GM12878 (cell line): ENCODE data around the gene AMOTL1. TPM values are rescaled to one million over a fixed set of nuclear protein-coding genes. Genes with fewer than 3 reads are reported as not detected.

Experiments used
- ATAC-seq: fragments of 200-7000 bp; cut with Tn5 transposase; 3 replicates; pipeline ENCODE4 v1.9.1; 2020; ENCODE audit warnings: mild to moderate bottlenecking, moderate library complexity
- BruUV-seq: library from RNA; stranded (reverse); fragments of 400-500 nt; replicated peaks from 2 replicates; lab custom pipeline; 2021; lab: Mats Ljungman, UMichigan
- CTCF ChIA-PET: fragments of 300-600 bp; sonication (Branson Sonifier 250); formaldehyde crosslinking; extraction: SDS; loops from one replicate; lab custom pipeline; 2021; ENCODE audit warnings: inconsistent platforms; lab: Yijun Ruan, JAX
- POLR2A ChIA-PET: fragments of 350-600 bp; formaldehyde crosslinking; extraction: SDS; loops from one replicate; lab custom pipeline; 2021; ENCODE audit warnings: inconsistent platforms; lab: Charles Lee
- RAD21 ChIA-PET: fragments of 300-600 bp; sonication (Branson Sonifier 250); formaldehyde crosslinking; loops from one replicate; lab custom pipeline; 2023; ENCODE audit warnings: antibody characterized with exemption; ENCODE audit not compliant: unreplicated experiment; lab: Charles Lee
- SMC1A ChIA-PET: fragments of 300-600 bp; sonication (Branson Sonifier 250); formaldehyde crosslinking; loops from one replicate; lab custom pipeline; 2023; ENCODE audit not compliant: unreplicated experiment, uncharacterized antibody; lab: Charles Lee
- DNase-seq: peaks from one replicate; pipeline ENCODE4 v3.0.0-alpha.2; 2011; ENCODE audit warnings: low read depth, low spot score
- FAIRE-seq: peaks from 3 replicates; lab custom pipeline; 2011; peaks lifted over from hg19 to GRCh38; lab: Jason Lieb, UNC
- H2AFZ ChIP-seq: 2 replicates; pipeline ENCODE4 v1.6.0; 2011; ENCODE audit warnings: low read depth, low read length, control low read depth; ENCODE audit not compliant: control insufficient read depth
- H3K27ac ChIP-seq: 2 replicates; pipeline ENCODE4 v1.5.1; 2011; ENCODE audit warnings: control low read depth; ENCODE audit not compliant: control insufficient read depth, insufficient read depth
- H3K27me3 ChIP-seq, 2 experiments: replicated peaks in 1 of 2; 2 replicates each; pipeline versions ENCODE4 v1.6.0 to v1.6.1; 2011; ENCODE audit warnings: low read length in 1 of 2; ENCODE audit not compliant: control insufficient read depth in 2 of 2, insufficient read depth in 2 of 2
- H3K36me3 ChIP-seq, 2 experiments: 2 replicates each; pipeline ENCODE4 v1.5.1; 2011; ENCODE audit warnings: low read length in 1 of 2; ENCODE audit not compliant: control insufficient read depth in 2 of 2, insufficient read depth in 2 of 2
- H3K4me1 ChIP-seq: 2 replicates; pipeline ENCODE4 v1.6.1; 2011; ENCODE audit warnings: mild to moderate bottlenecking, low read length, moderate library complexity, mixed read lengths; ENCODE audit not compliant: control insufficient read depth, insufficient read depth
- H3K4me2 ChIP-seq: 2 replicates; pipeline ENCODE4 v1.6.0; 2011; ENCODE audit warnings: control low read depth; ENCODE audit not compliant: control insufficient read depth, insufficient read depth
- H3K4me3 ChIP-seq: fragments of 200-600 bp; sonication (generic); 2 replicates; pipeline ENCODE4 v1.5.1; 2016
- H3K79me2 ChIP-seq: 2 replicates; pipeline ENCODE4 v1.6.0; 2011; ENCODE audit warnings: low read length; ENCODE audit not compliant: control insufficient read depth, insufficient read depth
- H3K9ac ChIP-seq: 2 replicates; pipeline ENCODE4 v1.8.0; 2011; ENCODE audit warnings: low read length, control low read depth, mixed read lengths; ENCODE audit not compliant: control insufficient read depth, insufficient read depth
- H3K9me3 ChIP-seq: replicated peaks from 3 replicates; pipeline ENCODE4 v1.5.1; 2011; ENCODE audit warnings: mild to moderate bottlenecking, low read length; ENCODE audit not compliant: control insufficient read depth, insufficient read depth
- H4K20me1 ChIP-seq: 2 replicates; pipeline ENCODE4 v1.6.0; 2011; ENCODE audit not compliant: control insufficient read depth, insufficient read depth
- ASH2L ChIP-seq: fragments of 300-600, 200-600 bp; sonication (generic); IDR thresholded peaks from 2 replicates; pipeline ENCODE4 v1.6.1; 2017; ENCODE audit warnings: low read depth, mild to moderate bottlenecking, borderline replicate concordance
- CBX3 ChIP-seq: fragments of 200-600 bp; sonication (generic); IDR thresholded peaks from 2 replicates; pipeline ENCODE4 v1.6.1; 2016; ENCODE audit warnings: low read depth, borderline replicate concordance
- CHD4 ChIP-seq: fragments of 200-600 bp; sonication (generic); IDR thresholded peaks from 2 replicates; pipeline ENCODE4 v1.6.1; 2016; ENCODE audit warnings: mild to moderate bottlenecking
- FOXM1 ChIP-seq: IDR thresholded peaks from 2 replicates; pipeline ENCODE4 v1.6.1; 2012; ENCODE audit warnings: low read depth, mild to moderate bottlenecking, inconsistent platforms, low read length, moderate library complexity
- IRF3 ChIP-seq: fragments of 450-650 bp; IDR thresholded peaks from 2 replicates; pipeline ENCODE4 v1.6.1; 2014; ENCODE audit warnings: mild to moderate bottlenecking
- KLF5 ChIP-seq: fragments of 450-650 bp; IDR thresholded peaks from 2 replicates; pipeline ENCODE4 v1.6.1; 2014; ENCODE audit warnings: mild to moderate bottlenecking; ENCODE audit not compliant: partially characterized antibody
- PML ChIP-seq: IDR thresholded peaks from 2 replicates; pipeline ENCODE4 v1.6.1; 2012; ENCODE audit warnings: low read length, inconsistent platforms
- POLR2AphosphoS5 ChIP-seq: IDR thresholded peaks from 2 replicates; pipeline ENCODE4 v1.6.1; 2011; ENCODE audit warnings: mild to moderate bottlenecking, low read length, inconsistent platforms
- RELB ChIP-seq: fragments of 450-650 bp; IDR thresholded peaks from 2 replicates; pipeline ENCODE4 v1.6.1; 2017; ENCODE audit warnings: low read depth, mild to moderate bottlenecking, moderate library complexity
- TCF7 ChIP-seq: IDR thresholded peaks from 2 replicates; pipeline ENCODE4 v1.6.1; 2014; ENCODE audit warnings: antibody characterized with exemption, borderline replicate concordance
- ZNF207 ChIP-seq: fragments of 450-650 bp; IDR thresholded peaks from 2 replicates; pipeline ENCODE4 v1.6.1; 2014; ENCODE audit warnings: antibody characterized with exemption, mild to moderate bottlenecking, borderline replicate concordance
- WGBS: methylation state at CpG from one replicate; pipeline ENCODE4 v1.1.6; 2016; ENCODE audit warnings: low lambda C conversion rate; ENCODE audit not compliant: insufficient replicate concordance, insufficient coverage; ENCODE audit errors: missing lambda C conversion rate; 5-methylcytosine and 5-hydroxymethylcytosine counted together
- in situ Hi-C: fragments of 300-500 bp; cut with MboI; formaldehyde crosslinking; loops from 9 replicates; pipeline ENCODE4 v1.14.3; 2018; ENCODE audit warnings: mixed read lengths
- intact Hi-C: fragments of 100-400 bp; cut with micrococcal nuclease; formaldehyde crosslinking; loops from one replicate; pipeline ENCODE4 v1.14.2; 2022; ENCODE audit not compliant: unreplicated experiment
- polyA plus RNA-seq, 11 experiments: library from polyadenylated mRNA; depleted of rRNA in 4 of 11; unstranded in 6 of 11; stranded (reverse) in 5 of 11; fragments of >200 nt; fragmentation: Nextera tagmentation in 4 of 11; fragmentation: Illumina TruSeq in 1 of 11; extraction: Ambion mirVana in 4 of 11; extraction: Trizol in 1 of 11; gene quantifications; 1 replicate in 1 of 11; 2 replicates in 10 of 11; pipeline versions ENCODE4 v1.2.1 to v1.2.3, GENCODE V29; 2011 to 2016; ENCODE audit warnings: inconsistent platforms in 2 of 11, missing spikeins in 2 of 11, low read depth in 1 of 11
- total RNA-seq, 4 experiments: library from RNA; depleted of rRNA in 3 of 4; stranded (reverse); fragments of >200 nt in 3 of 4; fragmentation: Illumina TruSeq in 1 of 4; extraction: Trizol in 1 of 4; gene quantifications; 2 replicates each; pipeline versions ENCODE4 v1.2.1 to v1.2.3, GENCODE V29; 2013 to 2021
- TF ChIP-seq, protein P1 (sequence below): IDR thresholded peaks from 2 replicates; pipeline ENCODE4 v1.6.1; 2012; ENCODE audit warnings: low read depth, low read length, improper control_type of control experiment

AMOTL1 gene
- total and polyA plus RNA-seq, 10 of the 15 experiments (the other 5 are each of a cell fraction or from before 2014, with no cell fraction given): under 0.01 to 0.41 (median 0.01) TPM; not detected in 7

- no TSS peak for BruUV-seq
- H3K9ac ChIP-seq: no peak overlapping the region
- 32% methylated on average over 8 of the region's 8 CpGs for WGBS
- H3K27me3 ChIP-seq: peaks cover 13 to 16% of the 10 kb centered on the region in 2 experiments
- FAIRE-seq (no peak), ATAC-seq (no peak), DNase-seq (no peak)
- H3K4me3 ChIP-seq: no peak overlapping the region
- intact Hi-C loops: no loop called here
- H3K79me2 ChIP-seq: no peaks in the 10 kb centered on the region
- in situ Hi-C loops: no loop called here
- no peaks in the 10 kb centered on the region for H3K9me3 ChIP-seq
- ChIA-PET RAD21 (no interaction called here), SMC1A (no interaction called here)
- no peaks in the 10 kb centered on the region; the same call in 1 of the 2 replicates for H4K20me1 ChIP-seq
- no peak overlapping the region for H2AFZ ChIP-seq
- TF ChIP-seq KLF5 (no peak), CBX3 (no peak), FOXM1 (no peak), POLR2AphosphoS5 (no peak), IRF3 (no peak), ZNF207 (no peak), TCF7 (no peak), RELB (no peak), CHD4 (no peak), PML (no peak), ASH2L (no peak)
- TF ChIP-seq, protein P1, sequence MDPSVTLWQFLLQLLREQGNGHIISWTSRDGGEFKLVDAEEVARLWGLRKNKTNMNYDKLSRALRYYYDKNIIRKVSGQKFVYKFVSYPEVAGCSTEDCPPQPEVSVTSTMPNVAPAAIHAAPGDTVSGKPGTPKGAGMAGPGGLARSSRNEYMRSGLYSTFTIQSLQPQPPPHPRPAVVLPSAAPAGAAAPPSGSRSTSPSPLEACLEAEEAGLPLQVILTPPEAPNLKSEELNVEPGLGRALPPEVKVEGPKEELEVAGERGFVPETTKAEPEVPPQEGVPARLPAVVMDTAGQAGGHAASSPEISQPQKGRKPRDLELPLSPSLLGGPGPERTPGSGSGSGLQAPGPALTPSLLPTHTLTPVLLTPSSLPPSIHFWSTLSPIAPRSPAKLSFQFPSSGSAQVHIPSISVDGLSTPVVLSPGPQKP: no peak
- TF ChIP-seq, all 136 proteins: peak for 0
- no peak overlapping the region for H3K27ac ChIP-seq
- no peak overlapping the region for H3K4me2 ChIP-seq
- ChIA-PET CTCF (no interaction called here), POLR2A (no interaction called here)
- no peaks in the 10 kb centered on the region for H3K36me3 ChIP-seq
- no peaks in the 10 kb centered on the region for H3K4me1 ChIP-seq
These were observed 1.7 kb downstream of the AMOTL1 start for GRCh38 chr11:94769880-94770279.
